ENCODE measurements around the gene TENM3.

GRCh38 chr4:182273191-182273935 is 30.2 kb downstream of the TENM3 start:
- TF ChIP-seq HDAC2 (IDR thresholded peaks at IDR 0.05) (no peak), CTCF (IDR thresholded peaks at IDR 0.05 in 2 of 3, conservative IDR thresholded peaks at IDR 0.05 in 1 of 3; ENCODE audit: control insufficient read depth in 2 of 3, extremely low read depth in 1 of 3, insufficient read depth in 1 of 3, low read depth in 3 of 3, low read length in 3 of 3) (no peak), POLR2AphosphoS2 (IDR thresholded peaks at IDR 0.05; ENCODE audit: low read depth, low read length) (no peak), SRF (IDR thresholded peaks at IDR 0.05; ENCODE audit: low read depth in 2 of 2, low read length in 2 of 2) (no peak), EZH2 (IDR thresholded peaks at IDR 0.05; ENCODE audit: borderline replicate concordance, control insufficient read depth, low read depth, low read length) (no peak), NFXL1 (IDR thresholded peaks at IDR 0.05; ENCODE audit: borderline replicate concordance) (no peak), ZNF592 (IDR thresholded peaks at IDR 0.05) (no peak), MTA2 (IDR thresholded peaks at IDR 0.05; ENCODE audit: low read depth) (no peak)
- TF ChIP-seq, protein P1, sequence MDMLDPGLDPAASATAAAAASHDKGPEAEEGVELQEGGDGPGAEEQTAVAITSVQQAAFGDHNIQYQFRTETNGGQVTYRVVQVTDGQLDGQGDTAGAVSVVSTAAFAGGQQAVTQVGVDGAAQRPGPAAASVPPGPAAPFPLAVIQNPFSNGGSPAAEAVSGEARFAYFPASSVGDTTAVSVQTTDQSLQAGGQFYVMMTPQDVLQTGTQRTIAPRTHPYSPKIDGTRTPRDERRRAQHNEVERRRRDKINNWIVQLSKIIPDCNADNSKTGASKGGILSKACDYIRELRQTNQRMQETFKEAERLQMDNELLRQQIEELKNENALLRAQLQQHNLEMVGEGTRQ (IDR thresholded peaks at IDR 0.05; ENCODE audit: borderline replicate concordance, low read depth, low read length) = no peak

Data from GM12878 (cell line).